HCT116 (cell line): ENCODE measurements around the gene EIF4E3. TPM values are rescaled to one million over a fixed set of nuclear protein-coding genes. Genes with fewer than 3 reads are reported as not detected.

Experiments
- ATAC-seq: fragments of 200-7000 bp; cut with Tn5 transposase; 2 replicates; pipeline ENCODE4 v1.9.1; 2020; ENCODE audit warnings: mild to moderate bottlenecking, moderate library complexity
- BruUV-seq: library from RNA; stranded (reverse); fragments of 400-500 nt; replicated peaks from 2 replicates; lab custom pipeline; 2021; lab: Mats Ljungman, UMichigan
- CTCF ChIA-PET: fragments of 300-600 bp; sonication (Branson Sonifier 250); formaldehyde crosslinking; loops from one replicate; lab custom pipeline; 2021; ENCODE audit warnings: antibody characterized with exemption; lab: Charles Lee
- POLR2A ChIA-PET: fragments of 300-600, 350-600 bp; sonication (Branson Sonifier 250); formaldehyde crosslinking; loops from one replicate; lab custom pipeline; 2021; ENCODE audit warnings: antibody characterized with exemption; lab: Charles Lee
- RAD21 ChIA-PET, 2 experiments: fragments of 300-600 bp; sonication (Branson Sonifier 250); formaldehyde crosslinking; loops; one replicate each; lab custom pipeline; 2023; ENCODE audit warnings: low total read pairs in 2 of 2; ENCODE audit not compliant: uncharacterized antibody in 2 of 2, unreplicated experiment in 2 of 2, low non-redundant PET in 1 of 2; lab: Charles Lee
- DNase-seq: peaks from one replicate; pipeline ENCODE4 v3.0.0-alpha.2; 2010; ENCODE audit warnings: low read depth, low spot score
- H2AFZ ChIP-seq: fragments of 200-600 bp; shearing (Covaris generic), sonication (generic); 2 replicates; pipeline ENCODE4 v1.6.1; 2017; ENCODE audit warnings: low read depth, mixed run types, mixed read lengths, antibody characterized with exemption, low read length; ENCODE audit not compliant: poor library complexity, severe bottlenecking
- H3K27ac ChIP-seq: 2 replicates; pipeline ENCODE4 v1.5.1; 2012; ENCODE audit warnings: low read depth, low read length
- H3K27me3 ChIP-seq: fragments of 200-600 bp; sonication (generic); 2 replicates; pipeline ENCODE4 v1.6.1; 2016; ENCODE audit warnings: mixed run types, low read length, mixed read lengths; ENCODE audit not compliant: insufficient read depth
- H3K36me3 ChIP-seq, 2 experiments: fragments of 200-500 bp in 1 of 2; fragments of 200-600 bp in 1 of 2; sonication (Bioruptor generic) in 1 of 2; sonication (generic) in 1 of 2; 2 replicates each; pipeline versions ENCODE4 v1.5.1 to v1.6.1; 2014 to 2016; ENCODE audit warnings: low read length in 2 of 2, inconsistent platforms in 1 of 2, mixed read lengths in 1 of 2, mixed run types in 1 of 2; ENCODE audit not compliant: insufficient read depth in 2 of 2, control insufficient read depth in 1 of 2
- H3K4me1 ChIP-seq, 2 experiments: fragments of 200-600 bp in 1 of 2; sonication (generic) in 1 of 2; 2 replicates each; pipeline versions ENCODE4 v1.5.1 to v1.6.1; 2012 to 2017; ENCODE audit warnings: low read length in 2 of 2, inconsistent platforms in 1 of 2, mild to moderate bottlenecking in 1 of 2, mixed read lengths in 1 of 2, mixed run types in 1 of 2, moderate library complexity in 1 of 2; ENCODE audit not compliant: insufficient read depth in 2 of 2, control insufficient read depth in 1 of 2
- H3K4me2 ChIP-seq: fragments of 200-600 bp; sonication (generic); 2 replicates; pipeline ENCODE4 v1.6.1; 2017; ENCODE audit warnings: mixed run types, low read length, mixed read lengths
- H3K4me3 ChIP-seq, 2 experiments: fragments of 200-600 bp in 1 of 2; sonication (generic) in 1 of 2; replicated peaks in 1 of 2; 2 replicates each; pipeline ENCODE4 v1.5.1; 2011 to 2016; ENCODE audit warnings: low read length in 2 of 2, control low read depth in 1 of 2, low read depth in 1 of 2, mild to moderate bottlenecking in 1 of 2, mixed read lengths in 1 of 2, mixed run types in 1 of 2
- H3K79me2 ChIP-seq: fragments of 200-600 bp; sonication (generic); 2 replicates; pipeline ENCODE4 v1.6.1; 2017; ENCODE audit warnings: mild to moderate bottlenecking, mixed run types, low read length, moderate library complexity, mixed read lengths; ENCODE audit not compliant: insufficient read depth
- H3K9ac ChIP-seq: fragments of 200-600 bp; sonication (generic); 2 replicates; pipeline ENCODE4 v1.6.1; 2016; ENCODE audit warnings: low read length, mixed read lengths
- H3K9me2 ChIP-seq: fragments of 200-600 bp; sonication (generic), shearing (Covaris generic); 2 replicates; pipeline ENCODE4 v1.6.1; 2017; ENCODE audit warnings: mixed run types, mild to moderate bottlenecking, moderate library complexity; ENCODE audit not compliant: insufficient read depth
- H3K9me3 ChIP-seq, 2 experiments: fragments of 200-500 bp in 1 of 2; fragments of 200-600 bp in 1 of 2; sonication (Bioruptor generic) in 1 of 2; sonication (generic) in 1 of 2; 2 replicates each; pipeline ENCODE4 v1.6.1; 2014 to 2017; ENCODE audit warnings: low read length in 2 of 2, mixed read lengths in 2 of 2, inconsistent platforms in 1 of 2, low read depth in 1 of 2, mild to moderate bottlenecking in 1 of 2, mixed run types in 1 of 2, moderate library complexity in 1 of 2; ENCODE audit not compliant: control insufficient read depth in 1 of 2, insufficient read depth in 1 of 2
- H4K20me1 ChIP-seq: fragments of 200-600 bp; sonication (generic), shearing (Covaris generic); 2 replicates; pipeline ENCODE4 v1.6.1; 2017; ENCODE audit warnings: mixed run types, mild to moderate bottlenecking, moderate library complexity; ENCODE audit not compliant: insufficient read depth
- CEBPB ChIP-seq: IDR thresholded peaks from 2 replicates; pipeline ENCODE4 v1.6.1; 2012; ENCODE audit warnings: low read depth
- ELF1 ChIP-seq: IDR thresholded peaks from 2 replicates; pipeline ENCODE4 v1.6.1; 2012; ENCODE audit warnings: low read depth, borderline replicate concordance
- EZH2 ChIP-seq: fragments of 200-600 bp; sonication (generic); IDR thresholded peaks from 2 replicates; pipeline ENCODE4 v1.6.1; 2017; ENCODE audit warnings: antibody characterized with exemption, mixed run types
- EZH2phosphoT487 ChIP-seq: fragments of 200-600 bp; IDR thresholded peaks from 2 replicates; pipeline ENCODE4 v1.6.1; 2018; ENCODE audit warnings: antibody characterized with exemption, borderline replicate concordance
- JUND ChIP-seq: IDR thresholded peaks from 2 replicates; pipeline ENCODE4 v1.6.1; 2012
- POLR2A ChIP-seq: IDR thresholded peaks from 2 replicates; pipeline ENCODE4 v1.7.0; 2011; ENCODE audit warnings: borderline replicate concordance; ENCODE audit not compliant: insufficient read depth, insufficient read length; ENCODE audit errors: extremely low read depth
- POLR2AphosphoS5 ChIP-seq: IDR thresholded peaks from 2 replicates; pipeline ENCODE4 v1.6.1; 2011; ENCODE audit warnings: mild to moderate bottlenecking, low read depth, low read length, moderate library complexity
- RAD21 ChIP-seq: IDR thresholded peaks from 2 replicates; pipeline ENCODE4 v1.6.1; 2012; ENCODE audit warnings: low read depth, mild to moderate bottlenecking
- REST ChIP-seq: IDR thresholded peaks from 2 replicates; pipeline ENCODE4 v1.6.1; 2012; ENCODE audit warnings: low read depth
- SRF ChIP-seq: IDR thresholded peaks from 2 replicates; pipeline ENCODE4 v1.6.1; 2012; ENCODE audit warnings: low read depth
- YY1 ChIP-seq: IDR thresholded peaks from 2 replicates; pipeline ENCODE4 v1.6.1; 2011; ENCODE audit warnings: low read length, low read depth, moderate library complexity, mild to moderate bottlenecking; ENCODE audit not compliant: insufficient replicate concordance; ENCODE audit errors: extremely low read depth
- intact Hi-C: fragments of 100-400 bp; cut with micrococcal nuclease; formaldehyde crosslinking; loops from 2 replicates; pipeline ENCODE4 v1.10.0; 2022
- total RNA-seq: library from RNA; stranded (reverse); gene quantifications from one replicate; pipeline ENCODE4 v1.2.1, GENCODE V29; 2021; ENCODE audit not compliant: unreplicated experiment

EIF4E3 gene
- total RNA-seq, 1 experiment from 2014 or later = 6.0 TPM

- TF ChIP-seq REST = no peak
- no peak for TF ChIP-seq POLR2AphosphoS5
- no peak for TF ChIP-seq YY1
- TF ChIP-seq EZH2phosphoT487 = no peak
- no peak for TF ChIP-seq EZH2
- TF ChIP-seq CEBPB = no peak
- no peak for TF ChIP-seq JUND
- no peak for TF ChIP-seq ELF1
Measured at GRCh38 chr3:71634671-71635070, 90.5 kb downstream of the EIF4E3 start (continued).

- H4K20me1 ChIP-seq = no peaks in the 10 kb centered on the region
- no peak overlapping the region for H2AFZ ChIP-seq
- H3K9ac ChIP-seq = no peak overlapping the region
- no peak overlapping the region for H3K27ac ChIP-seq
- H3K36me3 ChIP-seq = no peaks in the 10 kb centered on the region
- H3K79me2 ChIP-seq = no peaks in the 10 kb centered on the region
- no peaks in the 10 kb centered on the region for H3K27me3 ChIP-seq
- RAD21 ChIA-PET = no interaction called here
- intact Hi-C loops = no loop called here
- H3K9me3 ChIP-seq = no peaks in the 10 kb centered on the region
- ATAC-seq (no peak), DNase-seq (no peak)
- H3K4me2 ChIP-seq = no peak overlapping the region
- no peak overlapping the region for H3K4me3 ChIP-seq
- H3K9me2 ChIP-seq = no peaks in the 10 kb centered on the region
- no peaks in the 10 kb centered on the region for H3K4me1 ChIP-seq
- TF ChIP-seq SRF (no peak), REST (no peak), RAD21 (no peak), YY1 (no peak), POLR2AphosphoS5 (no peak), POLR2A (no peak)
- CTCF ChIA-PET = no interaction called here
- BruUV-seq = no TSS peak
- POLR2A ChIA-PET = no interaction called here
Measured at GRCh38 chr3:71629711-71630110, 95.5 kb downstream of the EIF4E3 start.
